PFSK-1 (cell line): ENCODE measurements around the gene IFRD2.
A peak's percentile ranks its signal among the peaks of the same experiment; 100 is the strongest.

Experiments used
- FOXP2 ChIP-seq: optimal IDR thresholded peaks from 2 replicates; pipeline ENCODE3; 2011; ENCODE audit warnings: borderline replicate concordance, control low read depth, inconsistent platforms; ENCODE audit not compliant: insufficient read depth; ENCODE audit errors: extremely low read length, extremely low read depth
- POLR2AphosphoS5 ChIP-seq: IDR thresholded peaks from 2 replicates; pipeline ENCODE4 v1.6.1; 2012; ENCODE audit warnings: low read depth, mild to moderate bottlenecking, control low read depth, low read length, moderate library complexity
- SIN3A ChIP-seq: IDR thresholded peaks from 2 replicates; pipeline ENCODE4 v1.6.1; 2012; ENCODE audit warnings: mild to moderate bottlenecking, low read length, moderate library complexity, borderline replicate concordance; ENCODE audit not compliant: insufficient read depth
- TAF1 ChIP-seq: IDR thresholded peaks from 2 replicates; pipeline ENCODE4 v1.6.1; 2012; ENCODE audit warnings: low read length, control low read depth, borderline replicate concordance; ENCODE audit not compliant: insufficient read depth
- TF ChIP-seq, protein P1 (sequence below), 2 experiments: IDR thresholded peaks; 2 replicates each; pipeline versions ENCODE4 v1.6.1 to v1.8.0; 2011 to 2012; ENCODE audit warnings: low read depth in 2 of 2, low read length in 2 of 2, control low read depth in 1 of 2, inconsistent platforms in 1 of 2, mild to moderate bottlenecking in 1 of 2, moderate library complexity in 1 of 2; ENCODE audit not compliant: insufficient read depth in 1 of 2

The IFRD2 gene

GRCh38 chr3:50334339-50335075 lies 42.3 kb upstream of the IFRD2 start:
- TF ChIP-seq, protein P1, sequence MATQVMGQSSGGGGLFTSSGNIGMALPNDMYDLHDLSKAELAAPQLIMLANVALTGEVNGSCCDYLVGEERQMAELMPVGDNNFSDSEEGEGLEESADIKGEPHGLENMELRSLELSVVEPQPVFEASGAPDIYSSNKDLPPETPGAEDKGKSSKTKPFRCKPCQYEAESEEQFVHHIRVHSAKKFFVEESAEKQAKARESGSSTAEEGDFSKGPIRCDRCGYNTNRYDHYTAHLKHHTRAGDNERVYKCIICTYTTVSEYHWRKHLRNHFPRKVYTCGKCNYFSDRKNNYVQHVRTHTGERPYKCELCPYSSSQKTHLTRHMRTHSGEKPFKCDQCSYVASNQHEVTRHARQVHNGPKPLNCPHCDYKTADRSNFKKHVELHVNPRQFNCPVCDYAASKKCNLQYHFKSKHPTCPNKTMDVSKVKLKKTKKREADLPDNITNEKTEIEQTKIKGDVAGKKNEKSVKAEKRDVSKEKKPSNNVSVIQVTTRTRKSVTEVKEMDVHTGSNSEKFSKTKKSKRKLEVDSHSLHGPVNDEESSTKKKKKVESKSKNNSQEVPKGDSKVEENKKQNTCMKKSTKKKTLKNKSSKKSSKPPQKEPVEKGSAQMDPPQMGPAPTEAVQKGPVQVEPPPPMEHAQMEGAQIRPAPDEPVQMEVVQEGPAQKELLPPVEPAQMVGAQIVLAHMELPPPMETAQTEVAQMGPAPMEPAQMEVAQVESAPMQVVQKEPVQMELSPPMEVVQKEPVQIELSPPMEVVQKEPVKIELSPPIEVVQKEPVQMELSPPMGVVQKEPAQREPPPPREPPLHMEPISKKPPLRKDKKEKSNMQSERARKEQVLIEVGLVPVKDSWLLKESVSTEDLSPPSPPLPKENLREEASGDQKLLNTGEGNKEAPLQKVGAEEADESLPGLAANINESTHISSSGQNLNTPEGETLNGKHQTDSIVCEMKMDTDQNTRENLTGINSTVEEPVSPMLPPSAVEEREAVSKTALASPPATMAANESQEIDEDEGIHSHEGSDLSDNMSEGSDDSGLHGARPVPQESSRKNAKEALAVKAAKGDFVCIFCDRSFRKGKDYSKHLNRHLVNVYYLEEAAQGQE (IDR thresholded peaks at IDR 0.05; ENCODE audit: insufficient read depth in 1 of 2, low read depth in 2 of 2, low read length in 2 of 2) = no peak

- TF ChIP-seq, protein P1 (IDR thresholded peaks at IDR 0.05; ENCODE audit: insufficient read depth in 1 of 2, low read depth in 2 of 2, low read length in 2 of 2) = no peak
- no peak for TF ChIP-seq TAF1
- TF ChIP-seq FOXP2 = no peak
- no peak for TF ChIP-seq SIN3A
- no peak for TF ChIP-seq POLR2AphosphoS5
These were observed 41.6 kb upstream of the IFRD2 start for GRCh38 chr3:50333744-50334328.

DNA sequence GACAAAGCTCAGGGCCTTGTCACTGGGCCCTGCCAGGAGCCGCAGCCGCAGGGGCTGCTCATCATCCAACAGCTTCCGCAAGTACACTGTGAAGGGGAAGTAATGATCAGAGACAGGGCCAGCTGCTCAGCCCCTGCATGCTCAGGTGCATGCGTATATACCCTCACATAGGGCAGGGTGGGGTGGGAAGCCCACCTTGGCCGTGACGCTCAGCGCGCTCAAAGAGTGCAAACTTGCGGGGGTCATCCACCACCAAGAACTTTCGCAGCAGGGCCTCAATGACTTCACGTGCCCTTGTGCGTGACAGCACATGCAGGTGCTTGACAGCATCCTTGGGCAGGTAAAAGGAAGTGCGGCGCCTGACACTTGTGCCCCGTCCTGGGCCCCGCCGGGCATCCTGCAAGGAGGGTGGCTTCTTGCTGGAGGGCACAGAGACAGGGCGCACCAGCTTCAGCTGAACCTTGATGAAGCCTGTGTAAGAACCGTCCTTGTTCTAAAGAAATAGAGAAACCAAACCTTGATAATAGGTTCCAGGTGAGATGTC lies 39.2 kb upstream of the IFRD2 start:
- TF ChIP-seq TAF1 = no peak
- no peak for TF ChIP-seq FOXP2

DNA sequence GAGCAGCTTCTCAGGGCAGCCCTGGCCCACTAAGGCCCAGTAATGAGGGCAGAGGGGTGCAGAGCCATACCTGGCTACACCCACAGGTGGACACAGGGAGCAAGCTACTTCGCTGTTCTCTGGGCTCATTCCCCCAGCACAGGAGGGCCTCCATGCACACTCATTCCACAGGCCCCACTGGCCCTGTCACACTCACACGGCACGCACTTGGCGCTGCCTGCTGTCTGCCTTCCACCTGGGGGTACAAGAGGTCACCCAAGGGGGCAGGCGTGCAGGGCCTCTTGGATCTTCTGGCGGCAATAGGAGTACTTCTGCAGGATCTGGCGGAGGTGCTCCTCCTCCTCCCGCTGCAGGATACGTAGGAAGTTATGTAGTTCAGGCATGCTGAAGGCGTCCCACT lies 38.1 kb upstream of the IFRD2 start:
- no peak for TF ChIP-seq FOXP2
- no peak for TF ChIP-seq TAF1

GRCh38 chr3:50327943-50328691 lies 35.9 kb upstream of the IFRD2 start, which contains the start of gene TUSC2:
Gene TUSC2, minus strand, starts transcription at chr3:50328223. Its CDS starts 124 bp downstream, at chr3:50328099.
- TF ChIP-seq, protein P1 (IDR thresholded peaks at IDR 0.05; ENCODE audit: insufficient read depth in 1 of 2, low read depth in 2 of 2, low read length in 2 of 2) = peak; percentile 53 to 54; a peak in 2 of 4 replicates
- peak; percentile 78; the same call in 1 of the 2 replicates for TF ChIP-seq TAF1
- no peak; the same call in 1 of the 2 replicates for TF ChIP-seq SIN3A
- TF ChIP-seq POLR2AphosphoS5 = peak; percentile 79

- TF ChIP-seq POLR2AphosphoS5 = no peak
- no peak for TF ChIP-seq TAF1
- TF ChIP-seq SIN3A = no peak
- TF ChIP-seq, protein P1 (IDR thresholded peaks at IDR 0.05; ENCODE audit: insufficient read depth in 1 of 2, low read depth in 2 of 2, low read length in 2 of 2) = no peak
- TF ChIP-seq FOXP2 = no peak
These were observed 34.9 kb upstream of the IFRD2 start for GRCh38 chr3:50327129-50327528.
